HL-60/S4 treated with phorbol 12-myristate 13-acetate at 8.2 ng/mL for 4 days and 3 days (cell line): Measurements from ENCODE around the gene F2RL3.
"Not testable (repeated sequence)": the region's sequence is repeated elsewhere in the genome, so short reads cannot be mapped to it uniquely, and the experiment has no call there.

Source experiments
- in situ Hi-C: fragments of 300-500 bp; cut with MboI; formaldehyde crosslinking; loops from 2 replicates; pipeline ENCODE4 v1.15.0; 2022; ENCODE audit warnings: low sequenced_read_pairs

Gene F2RL3

DNA sequence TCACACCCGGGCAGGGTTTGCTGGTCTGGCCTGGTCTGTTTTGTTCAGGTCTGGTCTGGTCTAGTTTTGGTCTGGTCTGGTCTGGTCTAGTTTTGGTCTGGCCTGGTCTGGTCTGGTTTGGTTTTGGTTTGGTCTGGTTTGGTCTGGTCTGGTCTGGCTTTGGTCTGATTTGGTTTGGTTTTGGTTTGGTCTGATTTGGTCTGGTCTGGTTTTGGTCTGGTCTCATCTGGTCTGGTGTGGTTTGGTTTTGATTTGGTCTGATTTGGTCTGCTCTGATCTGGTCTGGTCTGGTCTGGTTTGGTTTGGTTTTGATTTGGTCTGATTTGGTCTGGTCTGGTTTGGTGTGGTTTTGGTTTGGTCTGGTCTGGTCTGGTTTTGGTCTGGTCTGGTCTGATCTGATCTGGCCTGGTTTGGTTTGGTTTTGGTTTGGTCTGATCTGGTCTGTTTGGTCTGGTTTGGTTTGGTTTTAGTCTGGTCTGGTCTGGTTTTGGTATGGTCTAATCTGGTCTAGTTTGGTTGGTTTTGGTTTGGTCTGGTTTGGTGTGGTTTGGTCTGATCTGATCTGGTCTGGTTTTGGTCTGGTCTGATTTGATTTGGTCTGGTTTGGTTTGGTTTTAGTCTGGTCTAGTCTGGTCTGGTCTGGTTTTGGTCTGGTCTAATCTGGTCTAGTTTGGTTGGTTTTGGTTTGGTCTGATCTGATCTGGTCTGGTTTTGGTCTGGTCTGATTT, 14.4 kb upstream of the F2RL3 start:
- in situ Hi-C loops, result no loop called here

DNA sequence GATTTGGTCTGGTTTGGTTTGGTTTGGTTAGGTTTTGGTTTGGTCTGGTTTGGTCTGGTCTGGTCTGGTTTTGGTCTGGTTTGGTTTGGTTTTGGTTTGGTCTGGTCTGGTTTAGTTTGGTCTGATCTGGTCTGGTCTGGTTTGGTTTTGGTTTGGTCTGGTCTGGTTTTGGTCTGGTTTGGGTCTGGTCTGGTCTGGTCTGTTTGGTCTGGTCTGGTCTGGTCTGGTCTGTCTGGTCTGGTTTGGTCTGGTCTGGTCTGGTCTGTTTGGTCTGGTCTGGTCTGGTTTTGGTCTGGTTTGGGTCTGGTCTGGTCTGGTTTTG, 13.9 kb upstream of the F2RL3 start:
- in situ Hi-C loops, result not testable (repeated sequence)

DNA sequence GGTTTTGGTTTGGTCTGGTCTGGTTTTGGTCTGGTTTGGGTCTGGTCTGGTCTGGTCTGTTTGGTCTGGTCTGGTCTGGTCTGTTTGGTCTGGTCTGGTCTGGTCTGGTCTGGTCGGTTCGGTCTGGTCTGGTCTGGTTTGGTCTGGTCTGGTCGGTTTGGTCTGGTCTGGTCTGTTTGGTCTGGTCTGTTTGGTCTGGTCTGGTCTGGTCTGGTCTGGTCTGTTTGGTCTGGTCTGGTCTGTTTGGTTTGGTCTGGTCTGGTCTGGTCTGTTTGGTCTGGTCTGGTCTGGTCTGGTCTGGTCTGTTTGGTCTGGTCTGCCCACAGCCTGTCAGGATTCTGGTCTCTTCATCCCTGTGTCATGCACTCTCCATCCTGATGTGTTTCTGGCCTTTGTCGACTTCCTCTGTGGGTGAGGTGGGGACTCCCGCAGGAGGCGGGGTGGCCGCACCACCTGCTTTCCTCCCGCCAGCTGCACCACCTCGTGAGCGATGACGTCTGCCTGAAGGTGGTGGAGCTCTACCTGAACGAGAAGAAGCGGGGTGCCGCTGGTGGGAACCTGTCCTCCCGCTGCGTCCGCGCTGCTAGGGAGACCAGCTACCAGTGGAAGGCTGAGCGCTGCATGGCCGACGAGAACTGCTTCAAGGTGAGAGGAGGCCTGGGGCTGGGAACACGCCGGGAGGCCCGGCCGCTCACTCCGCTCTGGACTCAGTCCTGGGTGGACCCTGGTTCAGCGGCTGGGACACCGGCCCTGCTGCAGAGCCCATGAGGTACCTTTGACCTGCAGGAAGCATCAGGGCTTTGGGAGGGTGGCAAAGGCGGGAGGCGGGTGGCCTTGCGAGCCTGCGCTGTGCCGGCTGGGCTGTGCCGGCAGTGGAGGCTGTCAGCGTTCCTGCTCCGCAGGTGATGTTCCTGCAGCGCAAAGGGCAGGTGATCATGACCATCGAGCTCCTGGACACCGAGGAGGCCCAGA, 12.9 kb upstream of the F2RL3 start:
- in situ Hi-C loops, result no loop called here

DNA sequence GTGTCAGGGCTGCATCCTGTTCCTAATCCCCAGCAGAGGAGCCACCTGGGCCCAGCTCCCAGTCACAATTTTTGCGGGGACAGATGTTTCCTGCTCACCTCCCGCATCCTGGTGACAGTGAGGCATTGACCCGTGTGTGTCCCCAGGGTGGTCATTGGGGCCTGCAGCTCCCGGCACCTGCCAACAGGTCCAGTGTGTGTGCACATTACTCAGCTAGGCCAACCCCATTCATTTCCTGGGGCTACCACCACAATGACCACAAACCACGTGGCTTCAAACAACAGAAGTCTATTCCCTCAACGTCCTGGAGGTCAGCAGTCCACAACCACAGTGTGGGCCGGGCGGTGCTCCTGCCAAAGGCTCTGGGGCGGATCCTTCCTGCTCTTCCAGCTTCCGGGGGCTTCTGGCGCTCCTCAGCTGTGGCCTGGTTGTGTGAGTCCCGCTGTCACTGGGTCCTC, 11.9 kb upstream of the F2RL3 start:
- in situ Hi-C loops, result no loop called here

DNA sequence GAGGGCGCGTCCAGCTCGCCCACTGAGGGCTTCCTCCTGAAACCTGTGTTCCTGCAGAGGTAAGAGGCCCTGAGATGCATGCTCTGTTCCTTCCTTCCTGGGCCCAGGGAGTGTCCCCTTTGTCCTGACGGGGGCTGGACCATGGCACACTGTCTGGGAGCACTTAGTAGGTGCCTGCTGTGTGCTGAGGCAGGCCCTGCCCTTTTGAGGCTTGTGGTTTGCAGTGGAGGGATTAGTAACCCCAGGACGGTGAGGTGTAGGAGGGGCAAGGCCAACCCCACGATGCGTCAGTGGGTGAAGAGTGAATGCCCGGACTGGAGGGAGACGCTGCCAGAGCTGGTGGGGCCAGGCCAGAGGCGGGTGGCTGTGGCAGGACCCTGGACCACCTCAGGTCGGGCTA, 11.2 kb upstream of the F2RL3 start:
- in situ Hi-C loops, result no loop called here

DNA sequence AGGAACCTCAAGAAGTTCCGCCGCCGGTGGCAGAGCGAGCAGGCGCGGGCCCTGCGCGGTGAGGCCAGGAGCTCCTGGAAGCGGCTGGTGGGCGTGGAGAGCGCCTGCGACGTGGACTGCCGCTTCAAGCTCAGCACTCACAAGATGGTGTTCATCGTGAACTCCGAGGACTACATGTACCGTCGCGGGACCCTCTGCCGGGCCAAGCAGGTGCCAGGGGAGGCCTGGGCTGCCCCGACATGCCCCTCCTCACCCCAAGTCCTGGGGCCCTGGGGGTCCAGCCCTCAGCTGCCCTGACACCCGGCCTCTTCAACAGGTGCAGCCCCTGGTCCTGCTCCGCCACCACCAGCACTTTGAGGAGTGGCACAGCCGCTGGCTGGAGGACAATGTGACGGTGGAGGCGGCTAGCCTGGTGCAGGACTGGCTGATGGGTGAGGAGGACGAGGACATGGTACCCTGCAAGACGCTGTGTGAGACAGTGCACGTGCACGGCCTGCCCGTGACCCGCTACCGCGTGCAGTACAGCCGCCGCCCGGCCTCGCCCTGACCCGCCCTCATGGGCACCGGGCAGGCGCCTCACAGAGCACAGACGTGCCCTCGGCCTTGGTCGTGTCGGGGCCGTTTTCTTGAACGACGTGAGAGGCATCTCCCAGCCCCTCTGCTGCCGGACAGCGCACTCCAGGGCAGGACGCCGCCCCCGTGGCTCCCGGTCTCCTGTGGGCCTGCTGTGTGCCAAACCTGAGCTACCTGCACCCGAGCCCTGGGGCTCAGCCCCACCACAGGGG, 10.4 kb upstream of the F2RL3 start:
- in situ Hi-C loops, result no loop called here

DNA sequence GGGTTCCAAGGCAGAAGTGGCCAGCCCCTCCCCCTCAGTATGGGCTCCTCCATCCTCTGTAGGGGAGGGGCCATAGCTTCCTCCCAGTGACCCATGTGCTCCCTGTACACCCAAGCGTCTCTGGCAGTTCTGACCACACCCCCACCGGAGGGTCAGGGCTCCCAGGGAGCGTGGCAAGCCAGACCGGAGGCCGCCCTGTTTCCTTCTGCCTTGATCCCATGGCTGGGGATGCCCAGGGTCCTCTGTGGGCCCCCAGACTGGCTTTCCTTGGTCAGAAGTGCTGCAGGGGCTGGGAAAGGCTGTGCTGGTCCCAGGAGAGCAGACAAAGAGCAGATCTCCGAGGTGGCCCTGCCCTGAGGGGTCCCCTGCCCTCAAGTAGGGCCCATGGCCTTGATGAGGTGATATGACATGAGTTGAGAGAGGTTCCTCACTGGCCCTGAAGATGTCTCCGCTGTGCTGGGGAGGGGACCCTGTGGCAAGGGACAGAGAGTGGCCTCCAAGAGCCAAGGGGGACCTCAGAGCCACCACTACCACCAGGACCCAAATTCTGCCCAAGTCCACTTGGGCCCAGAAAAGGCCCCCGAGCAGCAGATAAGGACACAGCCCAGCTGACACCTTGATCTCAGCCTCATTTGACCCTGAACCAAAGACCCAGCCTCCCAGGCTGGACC, 7.8 kb upstream of the F2RL3 start:
- in situ Hi-C loops, result no loop called here

DNA sequence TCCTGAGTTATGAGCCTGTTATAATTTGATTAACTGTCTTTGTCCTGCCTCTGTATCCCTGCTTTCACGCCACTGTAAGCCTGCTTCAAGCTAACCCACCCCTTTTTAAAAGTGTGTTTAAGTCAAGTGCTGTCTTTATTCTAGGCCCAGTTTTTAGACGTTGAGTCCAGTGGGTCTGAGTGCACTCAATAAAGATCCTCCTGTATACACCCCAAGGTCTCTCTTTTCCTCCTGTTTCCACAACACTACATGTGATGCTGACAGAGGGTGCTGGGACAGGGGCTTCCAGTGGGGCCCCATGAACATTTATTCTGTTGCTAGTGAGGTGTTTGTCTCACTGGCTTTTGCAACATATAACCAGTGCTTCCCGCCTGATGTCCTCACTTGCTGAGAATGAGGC, 6.7 kb upstream of the F2RL3 start:
- in situ Hi-C loops, result no loop called here

DNA sequence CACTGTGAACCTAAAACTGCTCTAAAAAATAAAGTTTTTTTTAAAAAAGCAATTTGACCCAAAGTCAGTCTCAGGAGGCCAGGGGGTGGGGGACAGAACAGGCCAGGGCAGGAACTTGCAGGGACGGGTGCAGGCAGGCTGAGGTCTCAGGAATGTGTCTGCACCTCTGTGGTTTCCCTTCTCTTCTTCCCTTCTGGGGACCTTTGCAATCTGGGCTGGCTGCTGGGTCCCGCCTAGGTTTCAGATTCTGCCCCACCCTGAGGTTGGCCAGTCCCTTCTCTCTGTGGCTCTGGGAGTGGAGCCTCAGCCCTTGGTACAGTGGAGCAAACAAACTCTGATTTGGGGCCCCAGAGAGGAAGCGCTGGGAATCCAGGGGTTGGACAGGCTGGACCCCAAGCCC, 5.3 kb upstream of the F2RL3 start:
- in situ Hi-C loops, result no loop called here

DNA sequence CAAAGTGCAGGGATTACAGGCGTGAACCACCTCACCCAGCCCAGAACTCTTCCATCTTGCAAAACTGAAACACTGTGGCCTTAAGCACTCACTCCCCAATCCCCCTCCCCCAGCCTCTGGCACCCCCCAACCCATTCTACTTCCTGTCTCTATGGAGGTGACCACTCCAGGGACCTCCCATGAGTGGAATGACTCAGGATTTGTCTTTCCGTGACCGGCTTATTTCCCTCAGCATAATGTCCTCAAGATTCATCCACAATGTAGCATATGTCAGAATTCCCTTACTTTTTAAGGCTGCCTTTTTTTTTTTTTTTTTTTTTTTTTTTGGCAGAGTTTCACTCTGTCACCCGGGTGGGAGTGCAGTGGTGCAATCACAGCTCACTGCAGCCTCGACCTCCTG, 3.6 kb upstream of the F2RL3 start:
- in situ Hi-C loops, result no loop called here

DNA sequence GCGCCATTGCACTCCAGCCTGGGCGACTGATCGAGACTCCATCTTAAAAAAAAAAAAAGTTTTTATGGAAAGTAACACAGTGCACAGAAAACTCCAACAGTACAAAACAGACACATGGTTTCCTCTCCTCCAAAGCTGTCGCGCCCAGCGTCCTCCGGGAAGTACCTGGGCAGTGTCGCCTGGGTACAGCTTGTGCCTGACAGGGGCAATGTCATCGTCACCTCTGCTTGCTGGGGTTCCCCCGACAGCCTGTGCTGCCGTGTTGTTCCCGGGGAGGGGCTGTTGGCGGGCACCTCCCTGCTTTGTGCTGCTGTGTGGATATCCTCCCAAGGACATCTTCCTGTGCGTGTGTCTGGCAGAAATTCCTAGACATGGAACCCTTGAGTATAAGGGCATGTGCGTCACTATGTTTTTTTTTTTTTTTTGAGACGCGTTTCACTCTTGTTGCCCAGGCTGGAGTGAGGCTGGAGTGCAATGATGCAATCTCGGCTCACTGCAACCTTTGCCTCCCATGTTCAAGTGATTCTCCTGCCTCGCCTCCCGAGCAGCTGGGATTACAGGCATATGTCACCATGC, 2.4 kb upstream of the F2RL3 start:
- in situ Hi-C loops, result no loop called here

DNA sequence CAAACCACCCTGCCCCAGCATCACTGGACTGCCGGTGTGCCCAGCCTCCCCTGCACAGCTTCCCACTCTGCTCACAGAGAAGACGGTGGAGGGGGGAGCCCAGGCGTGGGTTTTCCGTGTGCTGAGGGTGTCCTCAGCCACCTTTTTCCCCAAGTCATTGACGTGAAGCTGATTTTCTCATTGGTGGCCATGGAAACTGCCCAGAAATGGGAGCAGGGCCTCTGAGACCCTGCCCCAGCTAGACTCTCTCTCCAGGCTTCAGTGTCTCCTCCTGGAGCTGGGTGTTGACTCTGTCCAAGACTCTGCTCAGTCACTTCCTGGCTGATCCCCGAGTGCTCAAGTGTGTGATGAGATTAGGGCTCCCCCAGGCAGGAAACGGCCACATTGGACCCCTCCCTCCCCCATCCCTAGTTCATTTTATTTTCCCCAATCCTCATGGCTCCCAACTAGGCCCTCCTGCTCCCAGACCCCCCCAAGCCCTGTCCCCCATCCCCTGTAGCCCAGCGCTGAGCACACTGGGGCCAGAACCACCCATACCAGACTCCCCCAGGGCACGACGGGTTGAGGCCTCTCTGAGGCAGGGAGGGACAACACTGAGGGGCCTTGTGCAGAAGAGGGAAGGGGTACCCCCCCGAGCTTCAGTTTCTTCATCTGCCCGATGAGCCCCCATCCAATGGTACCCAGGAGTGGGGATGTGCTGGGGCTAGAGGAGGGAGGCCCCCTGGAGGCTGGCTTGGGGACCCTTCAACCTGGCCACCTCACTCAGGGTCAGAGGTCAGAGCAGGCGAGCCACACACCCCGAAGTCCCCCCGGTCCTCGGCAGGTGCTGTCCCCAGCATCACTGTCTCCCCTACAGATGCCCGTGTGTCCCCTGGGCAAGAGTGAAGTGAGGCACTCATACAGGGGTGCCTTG, 1.2 kb upstream of the F2RL3 start:
- in situ Hi-C loops, result no loop called here

DNA sequence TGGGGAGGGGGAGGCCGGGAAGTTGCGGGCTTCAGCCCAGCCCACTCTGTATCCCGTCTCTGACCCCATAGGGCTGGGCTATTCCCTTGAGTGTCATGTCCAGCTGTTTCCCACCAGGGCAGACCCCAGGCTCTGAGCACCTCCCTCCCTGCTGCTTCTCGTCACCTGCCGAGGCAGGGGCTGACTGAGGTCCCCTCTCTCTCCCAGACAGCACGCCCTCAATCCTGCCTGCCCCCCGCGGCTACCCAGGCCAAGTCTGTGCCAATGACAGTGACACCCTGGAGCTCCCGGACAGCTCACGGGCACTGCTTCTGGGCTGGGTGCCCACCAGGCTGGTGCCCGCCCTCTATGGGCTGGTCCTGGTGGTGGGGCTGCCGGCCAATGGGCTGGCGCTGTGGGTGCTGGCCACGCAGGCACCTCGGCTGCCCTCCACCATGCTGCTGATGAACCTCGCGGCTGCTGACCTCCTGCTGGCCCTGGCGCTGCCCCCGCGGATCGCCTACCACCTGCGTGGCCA, 625 bp downstream of the F2RL3 start:
- in situ Hi-C loops, result no loop called here

DNA sequence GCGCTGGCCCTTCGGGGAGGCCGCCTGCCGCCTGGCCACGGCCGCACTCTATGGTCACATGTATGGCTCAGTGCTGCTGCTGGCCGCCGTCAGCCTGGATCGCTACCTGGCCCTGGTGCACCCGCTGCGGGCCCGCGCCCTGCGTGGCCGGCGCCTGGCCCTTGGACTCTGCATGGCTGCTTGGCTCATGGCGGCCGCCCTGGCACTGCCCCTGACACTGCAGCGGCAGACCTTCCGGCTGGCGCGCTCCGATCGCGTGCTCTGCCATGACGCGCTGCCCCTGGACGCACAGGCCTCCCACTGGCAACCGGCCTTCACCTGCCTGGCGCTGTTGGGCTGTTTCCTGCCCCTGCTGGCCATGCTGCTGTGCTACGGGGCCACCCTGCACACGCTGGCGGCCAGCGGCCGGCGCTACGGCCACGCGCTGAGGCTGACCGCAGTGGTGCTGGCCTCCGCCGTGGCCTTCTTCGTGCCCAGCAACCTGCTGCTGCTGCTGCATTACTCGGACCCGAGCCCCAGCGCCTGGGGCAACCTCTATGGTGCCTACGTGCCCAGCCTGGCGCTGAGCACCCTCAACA, 1.2 kb downstream of the F2RL3 start:
- in situ Hi-C loops, result no loop called here

DNA sequence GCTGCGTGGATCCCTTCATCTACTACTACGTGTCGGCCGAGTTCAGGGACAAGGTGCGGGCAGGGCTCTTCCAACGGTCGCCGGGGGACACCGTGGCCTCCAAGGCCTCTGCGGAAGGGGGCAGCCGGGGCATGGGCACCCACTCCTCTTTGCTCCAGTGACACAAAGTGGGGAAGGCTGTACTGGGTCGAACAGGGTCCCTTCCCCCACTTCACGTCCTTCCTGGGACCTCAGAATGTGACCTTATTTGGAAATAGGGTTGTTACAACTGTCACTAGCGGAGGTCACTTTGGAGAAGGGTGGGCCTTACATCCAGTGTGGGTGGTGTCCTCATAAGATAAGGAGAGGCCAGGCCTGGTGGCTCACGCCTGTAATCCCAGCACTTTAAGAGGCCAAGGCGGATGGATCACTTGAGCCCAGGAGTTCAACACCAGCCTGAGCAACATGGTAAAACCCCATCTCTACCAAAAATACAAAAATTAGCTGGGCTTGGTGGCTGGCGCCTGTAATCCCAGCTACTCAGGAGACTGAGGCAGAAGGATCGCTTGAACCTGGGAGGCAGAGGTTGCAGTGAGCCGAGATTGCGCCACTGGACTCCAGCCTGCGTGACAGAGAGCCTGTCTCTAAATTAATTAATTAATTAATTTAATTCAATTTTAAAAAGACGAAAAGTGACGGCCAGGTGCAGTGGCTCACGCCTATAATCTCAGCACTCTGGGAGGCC, 1.8 kb downstream of the F2RL3 start:
- in situ Hi-C loops, result no loop called here

DNA sequence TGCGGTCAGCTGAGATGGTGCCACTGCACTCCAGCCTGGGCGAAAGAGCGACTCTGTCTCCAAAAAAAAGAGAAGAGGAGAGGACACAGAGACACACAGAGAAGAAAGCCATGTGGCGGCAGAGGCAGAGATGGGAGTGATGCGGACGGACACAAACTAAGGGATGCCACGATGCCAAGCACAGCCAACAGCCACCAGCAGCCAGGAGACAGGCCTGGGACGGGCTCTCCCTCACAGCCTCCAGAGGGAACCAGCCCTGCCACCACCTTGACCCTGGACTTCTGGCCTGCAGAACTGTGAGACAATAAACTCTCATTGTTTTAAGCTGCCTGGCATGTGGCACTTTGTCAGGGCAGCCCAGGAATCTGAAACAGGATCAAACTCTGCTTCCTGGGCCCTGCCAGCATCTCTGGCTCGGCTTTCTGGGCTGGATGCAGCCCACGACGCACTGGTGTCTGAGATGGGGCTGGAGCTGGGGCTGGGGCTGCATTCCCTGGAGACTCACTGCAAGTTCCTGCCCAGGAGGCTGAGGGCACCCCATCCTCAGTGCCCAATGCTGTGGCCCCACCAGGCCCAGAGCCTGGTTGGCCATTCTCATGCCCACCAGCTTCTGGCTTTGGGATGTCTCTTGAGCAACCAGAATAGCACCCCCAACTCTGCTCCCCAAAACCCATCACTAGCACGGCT, 3.0 kb downstream of the F2RL3 start:
- in situ Hi-C loops, result no loop called here

DNA sequence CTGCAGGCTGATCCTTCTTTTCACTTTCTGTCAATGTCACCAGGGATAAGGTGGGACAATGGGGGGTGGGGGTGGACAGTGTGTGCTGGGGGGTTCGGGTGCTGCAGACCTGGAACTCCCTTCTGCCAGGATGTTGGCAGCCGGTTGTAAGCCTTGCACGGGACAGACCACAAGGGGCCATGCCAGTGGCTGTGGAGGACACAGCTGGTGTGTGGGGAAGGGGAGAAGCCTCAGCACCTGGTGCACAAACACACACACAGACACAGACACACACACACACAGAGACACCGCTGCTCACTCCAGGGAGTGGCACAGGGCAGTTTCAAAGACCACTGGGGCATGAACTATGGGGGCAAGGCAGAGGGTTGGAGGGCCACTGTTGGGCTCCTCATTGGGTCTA, 3.6 kb downstream of the F2RL3 start:
- in situ Hi-C loops, result no loop called here
